NCI-H128 (cell line): ENCODE results near the gene TNS3.
"Not testable (repeated sequence)": the region's sequence is repeated elsewhere in the genome, so short reads cannot be mapped to it uniquely, and the experiment has no call there.

Experiments used
- DNase-seq: peaks from one replicate; lab custom pipeline; 2025; ENCODE audit not compliant: unreplicated experiment; lab: John Stamatoyannopoulos, UW

The TNS3 gene

GRCh38 chr7:47474211-47474936, 107.5 kb downstream of the TNS3 start:
- no peak for DNase-seq

- DNase-seq: no peak
Measured at GRCh38 chr7:47473499-47474210, 108.3 kb downstream of the TNS3 start.

- no peak for DNase-seq
Measured at GRCh38 chr7:47472444-47473157, 109.3 kb downstream of the TNS3 start.

GRCh38 chr7:47471831-47472230, 110.1 kb downstream of the TNS3 start:
- DNase-seq: no peak

GRCh38 chr7:47471358-47471703, 110.6 kb downstream of the TNS3 start:
- no peak for DNase-seq

- DNase-seq: peak; percentile 82
Measured at GRCh38 chr7:47470567-47471357, 111.1 kb downstream of the TNS3 start.

GRCh38 chr7:47469846-47470245, 112.1 kb downstream of the TNS3 start:
- DNase-seq: not testable (repeated sequence)

GRCh38 chr7:47466832-47467231, 115.1 kb downstream of the TNS3 start:
- no peak for DNase-seq

- no peak for DNase-seq
Measured at GRCh38 chr7:47465191-47465590, 116.7 kb downstream of the TNS3 start.

GRCh38 chr7:47464266-47464665, 117.6 kb downstream of the TNS3 start:
- DNase-seq: no peak

- no peak for DNase-seq
Measured at GRCh38 chr7:47461746-47462145, 120.2 kb downstream of the TNS3 start.

- DNase-seq: no peak
Measured at GRCh38 chr7:47461161-47461560, 120.8 kb downstream of the TNS3 start.

GRCh38 chr7:47460251-47460989, 121.5 kb downstream of the TNS3 start:
- DNase-seq: peak; percentile 67

- DNase-seq: no peak
Measured at GRCh38 chr7:47458486-47458885, 123.4 kb downstream of the TNS3 start.

GRCh38 chr7:47458057-47458456, 123.9 kb downstream of the TNS3 start:
- no peak for DNase-seq

- no peak for DNase-seq
Measured at GRCh38 chr7:47456210-47456955, 125.5 kb downstream of the TNS3 start.

- no peak for DNase-seq
Measured at GRCh38 chr7:47455872-47456185, 126.1 kb downstream of the TNS3 start.

- no peak for DNase-seq
Measured at GRCh38 chr7:47454974-47455871, 126.7 kb downstream of the TNS3 start.
